ENCODE measurements around the gene IGSF9.

GRCh38 chr1:159934136-159935039 lies 11.0 kb downstream of the IGSF9 start:
- no peak for TF ChIP-seq CTCF (IDR thresholded peaks at IDR 0.05; ENCODE audit: low read length)
- no peak for TF ChIP-seq EZH2 (optimal IDR thresholded peaks at IDR 0.05; ENCODE audit: low read depth, low read length)

All from MM.1S (cell line).